GM19397 (cell line): Measurements from ENCODE around the gene LENEP.
"Not testable (repeated sequence)": the region's sequence is repeated elsewhere in the genome, so short reads cannot be mapped to it uniquely, and the experiment has no call there.

ENCODE experiments used
- ATAC-seq: cut with Tn5 transposase; IDR thresholded peaks from one replicate; pipeline ENCODE4 v1.9.1; 2021; ENCODE audit warnings: mild to moderate bottlenecking, moderate library complexity; ENCODE audit not compliant: unreplicated experiment

Gene LENEP

GRCh38 chr1:154974808-154975408, 18.5 kb upstream of the LENEP start:
- ATAC-seq = peak; percentile 42

- ATAC-seq = no peak
These were observed 17.9 kb upstream of the LENEP start for GRCh38 chr1:154975409-154976059.

GRCh38 chr1:154977762-154978161, 15.6 kb upstream of the LENEP start:
- ATAC-seq = not testable (repeated sequence)

- no peak for ATAC-seq
These were observed 15.0 kb upstream of the LENEP start for GRCh38 chr1:154978360-154978759.

- no peak for ATAC-seq
These were observed 11.0 kb upstream of the LENEP start for GRCh38 chr1:154982341-154982740.

- ATAC-seq = peak; percentile 97
These were observed 10.3 kb upstream of the LENEP start, which contains the start of gene FLAD1 for GRCh38 chr1:154982897-154983648. Gene FLAD1, plus strand, starts transcription at chr1:154983344. Its CDS starts 351 bp downstream, at chr1:154983695.

GRCh38 chr1:154983776-154984466, 9.5 kb upstream of the LENEP start:
- ATAC-seq = no peak

- ATAC-seq = not testable (repeated sequence)
These were observed 6.7 kb upstream of the LENEP start for GRCh38 chr1:154986736-154987135.

- no peak for ATAC-seq
These were observed 6.1 kb upstream of the LENEP start for GRCh38 chr1:154987326-154987725.

GRCh38 chr1:154988058-154988954, 5.1 kb upstream of the LENEP start:
- ATAC-seq = no peak

GRCh38 chr1:154989195-154989860, 4.1 kb upstream of the LENEP start:
- no peak for ATAC-seq

GRCh38 chr1:154990276-154990675, 3.1 kb upstream of the LENEP start:
- no peak for ATAC-seq

- ATAC-seq = no peak
These were observed 440 bp upstream of the LENEP start for GRCh38 chr1:154992721-154993571.

- ATAC-seq = no peak
These were observed 842 bp downstream of the LENEP start for GRCh38 chr1:154994269-154994587.

- ATAC-seq = no peak
These were observed 1.2 kb downstream of the LENEP start for GRCh38 chr1:154994591-154994990.

- ATAC-seq = not testable (repeated sequence)
These were observed 2.1 kb downstream of the LENEP start for GRCh38 chr1:154995301-154995983.

GRCh38 chr1:154996966-154997701, 3.7 kb downstream of the LENEP start:
- no peak for ATAC-seq
